HepG2 (cell line): ENCODE data around the gene ASIC3. TPM values are rescaled to one million over a fixed set of nuclear protein-coding genes. Genes with fewer than 3 reads are reported as not detected.

Experiments used
- ATF6 ChIP-seq: sonication (generic); formaldehyde crosslinking; conservative IDR thresholded peaks from 2 replicates; pipeline ENCODE4 v1.4.0; 2020; ENCODE audit warnings: missing genetic modification reagents
- CHCHD3 ChIP-seq: sonication (generic); formaldehyde crosslinking; IDR thresholded peaks from 2 replicates; pipeline ENCODE4 v1.8.0; 2022; ENCODE audit warnings: mild to moderate bottlenecking, missing genetic modification reagents, moderate library complexity
- DMAP1 ChIP-seq: IDR thresholded peaks from 2 replicates; pipeline ENCODE4 v1.6.1; 2016
- HES4 ChIP-seq: sonication (generic); formaldehyde crosslinking; IDR thresholded peaks from 2 replicates; pipeline ENCODE4 v1.9.0; 2021; ENCODE audit warnings: mild to moderate bottlenecking, missing genetic modification reagents, borderline replicate concordance
- HNRNPH1 ChIP-seq: fragments of 200-400 bp; formaldehyde crosslinking; optimal IDR thresholded peaks from 2 replicates; pipeline ENCODE3; 2017; ENCODE audit warnings: mild to moderate bottlenecking, low read depth, low read length
- MED1 ChIP-seq: sonication (generic); formaldehyde crosslinking; IDR thresholded peaks from 2 replicates; pipeline ENCODE4 v1.4.0; 2020; ENCODE audit warnings: missing genetic modification reagents
- MTA1 ChIP-seq: sonication (generic); formaldehyde crosslinking; IDR thresholded peaks from 2 replicates; pipeline ENCODE4 v1.4.0; 2020; ENCODE audit warnings: missing genetic modification reagents, mild to moderate bottlenecking, borderline replicate concordance
- NFE2 ChIP-seq: sonication (generic); formaldehyde crosslinking; IDR thresholded peaks from 2 replicates; pipeline ENCODE4 v1.4.0; 2020; ENCODE audit warnings: missing genetic modification reagents
- RFX5 ChIP-seq: IDR thresholded peaks from 2 replicates; pipeline ENCODE4 v1.6.1; 2011; ENCODE audit warnings: low read depth, low read length, improper control_type of control experiment
- USF2 ChIP-seq, 2 experiments: sonication (generic) in 1 of 2; formaldehyde crosslinking in 1 of 2; IDR thresholded peaks; 2 replicates each; pipeline versions ENCODE4 v1.5.1 to v1.6.1; 2011 to 2020; ENCODE audit warnings: borderline replicate concordance in 1 of 2, low read depth in 1 of 2, low read length in 1 of 2, mild to moderate bottlenecking in 1 of 2, missing genetic modification reagents in 1 of 2, moderate library complexity in 1 of 2
- ZBTB7A ChIP-seq: sonication (generic); formaldehyde crosslinking; IDR thresholded peaks from 2 replicates; pipeline ENCODE4 v1.8.0; 2022; ENCODE audit warnings: mild to moderate bottlenecking, missing genetic modification reagents
- ZFP36L2 ChIP-seq: sonication (generic); formaldehyde crosslinking; IDR thresholded peaks from 2 replicates; pipeline ENCODE4 v1.4.0; 2020; ENCODE audit warnings: missing genetic modification reagents
- ZNF296 ChIP-seq: sonication (generic); formaldehyde crosslinking; conservative IDR thresholded peaks from 2 replicates; pipeline ENCODE4 v1.5.0; 2020; ENCODE audit warnings: mild to moderate bottlenecking, missing genetic modification reagents
- ZNF430 ChIP-seq: sonication (generic); formaldehyde crosslinking; IDR thresholded peaks from 2 replicates; pipeline ENCODE4 v1.9.0; 2021; ENCODE audit warnings: mild to moderate bottlenecking, missing genetic modification reagents
- ZNF747 ChIP-seq: sonication (generic); formaldehyde crosslinking; IDR thresholded peaks from 2 replicates; pipeline ENCODE4 v1.8.1; 2023; ENCODE audit warnings: missing genetic modification reagents, mild to moderate bottlenecking, borderline replicate concordance
- ZNF782 ChIP-seq: sonication (generic); formaldehyde crosslinking; IDR thresholded peaks from 2 replicates; pipeline ENCODE4 v1.4.0; 2020; ENCODE audit warnings: missing genetic modification reagents, mild to moderate bottlenecking, borderline replicate concordance
- ZZZ3 ChIP-seq: sonication (generic); formaldehyde crosslinking; IDR thresholded peaks from 2 replicates; pipeline ENCODE4 v1.4.0; 2020; ENCODE audit warnings: missing genetic modification reagents, mild to moderate bottlenecking, borderline replicate concordance
- polyA plus RNA-seq, 8 experiments: library from polyadenylated mRNA; depleted of rRNA in 3 of 8; stranded (reverse) in 7 of 8; unstranded in 1 of 8; fragments of >200 nt; fragmentation: Illumina TruSeq in 4 of 8; extraction: Trizol in 4 of 8; gene quantifications; 2 replicates each; pipeline versions ENCODE4 v1.2.1 to v1.2.3, GENCODE V29; 2011 to 2016; ENCODE audit warnings: low read depth in 4 of 8, missing spikeins in 1 of 8, mixed read lengths in 1 of 8; ENCODE audit not compliant: insufficient read depth in 1 of 8
- total RNA-seq, 5 experiments: library from RNA; depleted of rRNA; stranded (reverse); fragments of >200 nt; fragmentation: Illumina TruSeq; extraction: Trizol; gene quantifications; 2 replicates each; pipeline ENCODE4 v1.2.3, GENCODE V29; 2016; ENCODE audit warnings: low read depth in 1 of 5
- TF ChIP-seq, protein P1 (sequence below): sonication (generic); formaldehyde crosslinking; IDR thresholded peaks from 2 replicates; pipeline ENCODE4 v1.5.1; 2020; ENCODE audit warnings: mild to moderate bottlenecking, missing genetic modification reagents, moderate library complexity
- TF ChIP-seq, protein P2 (sequence below): sonication (generic); formaldehyde crosslinking; IDR thresholded peaks from 2 replicates; pipeline ENCODE4 v1.8.0; 2022; ENCODE audit warnings: missing genetic modification reagents, mild to moderate bottlenecking, inconsistent platforms, borderline replicate concordance

The ASIC3 gene
- total and polyA plus RNA-seq, 2 of the 13 experiments (the other 11 are each of a cell fraction or from before 2014, with no cell fraction given), result 0.51 TPM; not detected in 1

DNA sequence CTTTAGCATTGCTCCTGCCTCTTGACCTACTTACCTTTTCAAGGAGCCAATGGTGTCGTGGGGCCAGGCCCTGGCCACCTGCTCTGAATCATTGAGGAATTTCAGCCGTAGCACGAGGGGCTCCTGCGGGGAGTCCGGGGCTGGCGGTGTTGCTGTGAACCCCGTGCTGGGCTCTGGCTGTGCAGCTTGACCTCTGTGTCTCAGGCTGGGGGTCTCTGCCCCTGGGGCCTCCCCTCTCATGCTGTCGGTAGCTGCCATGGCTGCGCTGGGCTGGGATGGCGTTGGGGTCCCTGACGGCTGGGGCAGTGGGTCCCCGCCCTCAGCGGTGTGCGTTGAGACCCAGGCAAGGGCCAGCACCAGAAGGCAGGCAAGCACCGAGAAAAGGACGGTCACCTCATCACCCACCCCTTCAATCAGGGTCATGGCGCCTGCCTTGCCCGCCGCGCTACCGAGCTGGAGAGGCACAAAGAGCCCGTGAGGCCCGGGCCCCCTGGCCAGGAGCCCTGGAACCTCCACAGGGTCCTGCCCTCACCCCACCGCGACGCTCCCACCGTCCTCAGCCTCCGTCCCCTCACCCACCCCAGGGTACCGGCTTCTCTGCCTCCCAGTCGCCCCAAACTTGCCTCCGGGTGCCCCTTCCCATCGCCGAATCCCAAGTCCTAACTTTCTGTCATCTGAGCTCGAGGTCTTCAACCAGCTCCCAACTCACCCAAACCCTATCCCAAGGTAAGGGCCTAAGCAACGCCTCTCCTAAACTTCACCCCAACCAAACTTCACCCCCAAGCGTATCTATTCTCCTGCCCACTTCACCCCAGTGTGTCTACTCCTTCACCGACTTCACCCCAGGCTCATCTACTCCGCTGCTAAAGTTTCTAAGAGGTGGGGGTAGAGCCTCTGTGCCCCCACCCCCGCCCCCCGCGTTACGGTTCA lies 34.1 kb downstream of the ASIC3 start (continued):
- TF ChIP-seq HNRNPH1 (no peak), ZNF296 (CRISPR knock-in tag) (no peak), RFX5 (no peak), ZFP36L2 (CRISPR knock-in tag) (no peak), DMAP1 (CRISPR knock-in tag) (no peak), ZZZ3 (CRISPR knock-in tag) (no peak), ZBTB7A (no peak), MED1 (CRISPR knock-in tag) (no peak), MTA1 (CRISPR knock-in tag) (no peak), ZNF430 (CRISPR knock-in tag) (peak; percentile 30; the same call in 1 of the 2 replicates), CHCHD3 (CRISPR knock-in tag) (no peak), ZNF747 (CRISPR knock-in tag) (no peak), USF2 (IDR thresholded peaks at IDR 0.05; ENCODE audit: low read depth, low read length) (no peak), USF2 (CRISPR knock-in tag; IDR thresholded peaks at IDR 0.05; ENCODE audit: borderline replicate concordance) (no peak), ATF6 (CRISPR knock-in tag) (no peak), ZNF782 (CRISPR knock-in tag) (no peak), NFE2 (CRISPR knock-in tag) (no peak), HES4 (CRISPR knock-in tag) (0 out of 2 replicates have a peak, but pooled peaks have one; percentile 35)
- TF ChIP-seq, protein P1, sequence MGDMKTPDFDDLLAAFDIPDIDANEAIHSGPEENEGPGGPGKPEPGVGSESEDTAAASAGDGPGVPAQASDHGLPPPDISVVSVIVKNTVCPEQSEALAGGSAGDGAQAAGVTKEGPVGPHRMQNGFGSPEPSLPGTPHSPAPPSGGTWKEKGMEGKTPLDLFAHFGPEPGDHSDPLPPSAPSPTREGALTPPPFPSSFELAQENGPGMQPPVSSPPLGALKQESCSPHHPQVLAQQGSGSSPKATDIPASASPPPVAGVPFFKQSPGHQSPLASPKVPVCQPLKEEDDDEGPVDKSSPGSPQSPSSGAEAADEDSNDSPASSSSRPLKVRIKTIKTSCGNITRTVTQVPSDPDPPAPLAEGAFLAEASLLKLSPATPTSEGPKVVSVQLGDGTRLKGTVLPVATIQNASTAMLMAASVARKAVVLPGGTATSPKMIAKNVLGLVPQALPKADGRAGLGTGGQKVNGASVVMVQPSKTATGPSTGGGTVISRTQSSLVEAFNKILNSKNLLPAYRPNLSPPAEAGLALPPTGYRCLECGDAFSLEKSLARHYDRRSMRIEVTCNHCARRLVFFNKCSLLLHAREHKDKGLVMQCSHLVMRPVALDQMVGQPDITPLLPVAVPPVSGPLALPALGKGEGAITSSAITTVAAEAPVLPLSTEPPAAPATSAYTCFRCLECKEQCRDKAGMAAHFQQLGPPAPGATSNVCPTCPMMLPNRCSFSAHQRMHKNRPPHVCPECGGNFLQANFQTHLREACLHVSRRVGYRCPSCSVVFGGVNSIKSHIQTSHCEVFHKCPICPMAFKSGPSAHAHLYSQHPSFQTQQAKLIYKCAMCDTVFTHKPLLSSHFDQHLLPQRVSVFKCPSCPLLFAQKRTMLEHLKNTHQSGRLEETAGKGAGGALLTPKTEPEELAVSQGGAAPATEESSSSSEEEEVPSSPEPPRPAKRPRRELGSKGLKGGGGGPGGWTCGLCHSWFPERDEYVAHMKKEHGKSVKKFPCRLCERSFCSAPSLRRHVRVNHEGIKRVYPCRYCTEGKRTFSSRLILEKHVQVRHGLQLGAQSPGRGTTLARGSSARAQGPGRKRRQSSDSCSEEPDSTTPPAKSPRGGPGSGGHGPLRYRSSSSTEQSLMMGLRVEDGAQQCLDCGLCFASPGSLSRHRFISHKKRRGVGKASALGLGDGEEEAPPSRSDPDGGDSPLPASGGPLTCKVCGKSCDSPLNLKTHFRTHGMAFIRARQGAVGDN, result peak; percentile 88
- TF ChIP-seq, protein P2, sequence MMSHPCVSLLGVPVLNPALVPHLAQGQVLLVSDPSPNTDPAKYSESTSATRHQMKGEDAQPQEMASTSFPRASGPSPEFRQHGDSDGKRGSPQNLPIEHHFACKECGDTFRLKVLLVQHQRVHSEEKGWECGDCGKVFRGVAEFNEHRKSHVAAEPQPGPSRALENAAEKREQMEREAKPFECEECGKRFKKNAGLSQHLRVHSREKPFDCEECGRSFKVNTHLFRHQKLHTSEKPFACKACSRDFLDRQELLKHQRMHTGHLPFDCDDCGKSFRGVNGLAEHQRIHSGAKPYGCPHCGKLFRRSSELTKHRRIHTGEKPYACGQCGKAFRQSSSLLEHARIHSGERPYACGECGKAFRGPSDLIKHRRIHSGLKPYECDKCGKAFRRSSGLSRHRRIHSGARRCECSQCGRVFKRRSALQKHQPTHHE, result no peak
